ENCODE data around the gene SNX10.

The SNX10 gene

DNA sequence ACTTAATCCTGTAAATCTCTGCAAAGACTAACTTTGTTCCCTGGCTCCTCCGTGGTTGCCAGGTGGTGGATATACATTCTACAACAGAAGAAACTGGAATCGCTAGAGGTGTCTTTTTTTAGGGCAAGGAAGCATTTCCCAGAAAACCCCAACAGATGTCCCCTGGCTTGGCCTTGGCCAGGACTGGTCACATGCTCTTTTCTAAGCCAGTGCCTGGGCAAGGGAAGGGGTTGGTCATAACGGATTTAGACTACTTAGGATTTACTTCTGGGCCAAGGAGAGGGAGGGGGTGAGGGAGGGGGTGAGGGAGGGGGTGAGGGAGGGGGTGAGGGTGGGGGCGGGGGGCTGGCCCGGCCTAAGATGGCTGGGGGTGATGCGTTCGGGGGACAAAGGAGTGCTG, 105.7 kb downstream of the SNX10 start:
- in situ Hi-C loops (cut with MboI; ENCODE audit: low sequenced_read_pairs): no loop called here

GRCh38 chr7:26397796-26398426, 106.2 kb downstream of the SNX10 start:
- in situ Hi-C loops (cut with MboI; ENCODE audit: low sequenced_read_pairs): no loop called here

DNA sequence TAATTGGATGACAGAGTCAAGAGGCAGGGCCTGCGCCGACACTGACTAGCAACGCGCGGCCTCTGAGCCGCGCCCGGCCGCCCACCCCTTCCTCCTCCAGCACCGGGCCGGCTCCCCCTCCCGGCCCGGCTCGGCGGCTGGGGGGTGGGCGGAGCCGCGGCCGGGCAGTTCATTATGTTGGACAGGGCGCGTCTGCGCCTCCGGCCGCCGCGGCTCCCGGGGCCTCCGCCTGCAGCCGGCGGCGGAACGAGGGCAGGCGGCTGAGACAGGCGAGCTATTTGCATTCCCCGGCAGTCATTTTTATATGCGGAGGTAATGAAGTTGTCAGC, 106.7 kb downstream of the SNX10 start:
- in situ Hi-C loops (cut with MboI; ENCODE audit: low sequenced_read_pairs): no loop called here

DNA sequence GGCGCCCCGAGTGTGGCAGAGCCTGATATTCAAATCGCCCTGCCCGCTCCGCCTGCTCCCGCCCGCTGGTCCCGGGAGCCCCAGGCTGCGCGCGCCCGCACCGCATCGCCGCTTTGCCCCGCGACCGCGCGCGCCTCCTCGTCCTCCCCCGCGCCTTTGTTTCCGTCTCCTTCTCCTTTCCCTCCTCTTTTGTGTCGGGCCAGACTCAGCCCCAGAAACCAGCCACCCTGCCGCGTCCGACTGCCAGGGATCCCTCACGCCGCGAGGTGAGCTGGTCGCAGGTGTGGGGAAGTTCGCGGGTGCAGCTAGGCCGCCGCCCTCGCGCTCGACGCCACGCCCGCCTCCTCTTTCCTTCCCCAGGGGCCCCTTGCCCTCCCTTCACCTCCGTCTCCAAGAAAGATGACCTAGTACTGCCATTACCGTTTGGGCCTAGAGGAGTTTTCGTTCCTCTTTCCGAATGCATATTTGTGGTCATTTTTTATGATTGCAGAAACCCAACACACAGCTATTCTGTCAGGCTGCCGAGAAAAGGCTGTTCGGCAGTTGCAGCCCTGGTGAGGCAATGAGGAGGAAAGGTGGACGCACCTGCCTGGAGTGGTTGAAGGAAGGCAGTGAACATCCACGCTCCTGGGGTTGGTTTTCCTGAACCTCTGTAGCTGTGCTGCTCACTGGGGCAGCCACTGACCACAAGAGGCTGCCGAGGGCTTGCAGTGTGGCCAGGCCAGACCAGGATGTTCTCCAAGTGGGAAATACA, 107.3 kb downstream of the SNX10 start:
- in situ Hi-C loops (cut with MboI; ENCODE audit: low sequenced_read_pairs): no loop called here

- in situ Hi-C loops (cut with MboI; ENCODE audit: low sequenced_read_pairs): no loop called here
Observed at GRCh38 chr7:26399736-26400135, 108.1 kb downstream of the SNX10 start.

- in situ Hi-C loops (cut with MboI; ENCODE audit: low sequenced_read_pairs): no loop called here
Observed at GRCh38 chr7:26403640-26404039, 112.0 kb downstream of the SNX10 start.

- in situ Hi-C loops (cut with MboI; ENCODE audit: low sequenced_read_pairs): no loop called here
Observed at GRCh38 chr7:26404189-26404996, 112.7 kb downstream of the SNX10 start.

DNA sequence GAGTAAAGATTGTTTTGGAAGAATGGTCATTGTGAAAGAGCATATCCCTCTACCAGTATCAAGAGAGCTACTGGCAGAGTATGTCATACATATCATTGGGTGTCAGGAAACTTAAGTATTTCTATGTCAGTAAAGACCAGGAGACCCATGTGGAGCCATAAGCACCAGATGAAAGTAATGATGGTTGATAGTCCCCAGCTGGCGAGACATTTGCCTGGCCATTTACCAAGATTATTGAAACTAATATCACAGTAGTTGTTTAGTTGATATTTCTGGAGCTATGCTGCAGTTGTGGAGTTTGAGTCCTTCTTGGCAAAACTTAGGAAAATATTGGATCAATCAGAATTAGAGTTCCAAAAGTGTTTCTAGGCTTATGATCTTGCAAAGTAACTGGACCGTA, 114.8 kb downstream of the SNX10 start:
- in situ Hi-C loops (cut with MboI; ENCODE audit: low sequenced_read_pairs): no loop called here

DNA sequence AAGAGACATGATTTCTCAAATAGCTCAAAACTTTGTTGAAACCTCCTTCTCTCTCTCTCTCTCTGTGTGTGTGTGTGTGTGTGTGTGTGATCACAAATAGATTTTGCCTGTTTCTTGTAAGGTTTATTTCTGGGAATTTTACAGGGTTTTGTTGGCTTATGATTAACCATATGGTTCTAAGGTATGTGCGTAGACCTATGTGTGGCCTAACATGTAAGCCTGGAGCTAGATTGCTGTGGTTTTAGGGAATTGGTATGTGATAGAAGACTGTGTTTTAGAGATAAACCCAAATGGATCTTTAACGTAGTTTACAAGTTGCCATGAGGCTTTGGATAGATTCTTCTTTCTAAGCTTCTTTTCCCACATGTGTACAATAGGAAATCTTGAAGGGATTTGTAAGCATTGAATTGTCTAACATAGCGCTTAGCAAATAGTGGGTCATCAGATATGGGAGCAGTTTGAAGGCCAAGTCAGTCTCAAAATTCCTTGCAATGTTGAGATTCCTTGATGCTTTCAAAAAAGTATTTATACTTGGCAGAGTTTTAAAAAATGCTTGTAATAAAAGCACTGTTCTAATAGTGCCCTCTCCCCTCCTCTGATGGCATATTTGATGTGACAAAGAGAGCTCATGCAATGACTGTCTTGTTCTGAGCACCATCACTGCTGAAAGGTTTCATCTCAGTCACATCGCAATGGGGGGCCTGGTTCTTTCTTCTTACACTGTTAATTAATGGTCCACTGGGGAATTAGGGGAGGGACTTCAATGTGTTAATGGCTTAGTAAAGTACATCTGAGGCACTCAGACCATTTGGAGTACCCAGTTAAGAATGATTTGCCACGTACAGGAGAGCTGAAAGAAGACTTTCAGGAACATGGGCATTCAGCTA, 118.2 kb downstream of the SNX10 start:
- in situ Hi-C loops (cut with MboI; ENCODE audit: low sequenced_read_pairs): no loop called here

DNA sequence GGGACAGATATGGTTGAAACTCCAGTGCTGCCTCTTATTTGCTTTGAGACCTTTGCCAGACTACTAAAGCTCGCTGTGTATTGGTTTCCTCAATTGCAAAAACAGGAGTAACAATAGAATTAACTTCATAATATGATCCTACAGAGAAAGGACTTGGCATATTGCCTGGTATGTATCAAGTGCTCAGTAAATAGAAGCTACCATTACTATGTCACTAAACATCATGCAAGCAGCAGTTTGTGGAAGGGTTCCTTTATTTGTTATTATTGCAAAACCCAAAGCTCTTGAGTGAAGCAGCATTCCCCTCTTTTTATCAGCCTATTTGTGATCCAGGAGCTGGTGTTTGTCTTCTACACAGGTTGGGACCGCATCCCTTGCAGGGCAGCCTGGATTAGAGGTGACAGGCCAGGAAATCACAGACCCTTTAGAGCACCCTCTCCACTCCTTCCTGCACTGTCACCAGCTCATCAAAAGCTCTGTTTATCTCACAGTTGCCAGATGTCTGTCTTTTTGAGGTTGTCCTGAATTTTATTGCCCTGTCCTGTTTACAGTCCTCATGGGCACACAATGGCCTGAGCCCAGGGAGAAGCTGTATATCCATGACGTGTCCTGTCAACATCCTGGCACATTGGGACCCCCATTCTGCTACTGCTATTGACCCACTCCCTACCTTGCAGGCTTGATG, 121.5 kb downstream of the SNX10 start:
- in situ Hi-C loops (cut with MboI; ENCODE audit: low sequenced_read_pairs): no loop called here

- in situ Hi-C loops (cut with MboI; ENCODE audit: low sequenced_read_pairs): no loop called here
Observed at GRCh38 chr7:26416004-26416403, 124.3 kb downstream of the SNX10 start.

DNA sequence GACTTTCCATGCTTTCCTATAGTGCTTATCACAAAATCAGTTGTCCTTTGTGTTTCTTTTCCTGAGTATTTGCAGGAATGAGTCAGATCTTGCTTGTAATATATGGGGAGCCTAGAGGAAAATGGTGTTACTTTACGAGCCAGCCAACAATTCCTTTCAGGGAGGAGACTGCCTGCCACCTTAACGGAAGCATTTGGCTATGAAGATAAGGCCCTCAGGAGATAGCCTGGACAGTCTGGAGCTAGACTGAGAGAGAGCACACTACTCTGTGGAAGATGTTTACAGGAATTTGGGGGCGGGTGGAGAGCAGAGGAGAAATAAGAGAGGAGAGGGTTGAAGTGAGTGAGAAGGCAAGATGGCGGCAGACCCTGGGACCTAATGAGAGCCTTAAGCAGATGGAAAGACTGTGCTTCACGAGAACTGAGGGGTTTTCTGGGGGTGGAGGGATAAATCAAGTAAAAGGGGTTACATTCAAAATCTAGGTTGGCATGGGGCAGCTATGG, 126.3 kb downstream of the SNX10 start:
- in situ Hi-C loops (cut with MboI; ENCODE audit: low sequenced_read_pairs): no loop called here

DNA sequence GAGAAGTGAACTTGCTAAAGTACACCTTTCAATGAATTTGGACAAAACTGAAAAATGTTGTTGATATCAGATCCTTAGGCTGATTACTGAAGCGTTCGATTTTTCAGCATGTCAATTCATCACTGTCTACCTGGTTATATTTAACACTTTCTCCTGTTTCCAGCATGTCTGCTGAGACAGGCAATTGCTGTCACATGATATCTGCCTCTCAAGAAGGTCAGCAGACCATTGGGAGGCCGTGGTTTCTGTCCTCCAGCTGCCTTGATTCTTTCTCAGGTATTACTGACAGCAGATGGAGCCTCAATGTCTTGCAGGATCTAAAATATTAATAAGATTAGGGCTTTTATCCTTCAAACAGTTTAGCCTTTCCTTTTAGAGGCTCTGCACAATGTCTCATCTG, 127.5 kb downstream of the SNX10 start:
- in situ Hi-C loops (cut with MboI; ENCODE audit: low sequenced_read_pairs): no loop called here

- in situ Hi-C loops (cut with MboI; ENCODE audit: low sequenced_read_pairs): no loop called here
Observed at GRCh38 chr7:26420422-26421019, 128.9 kb downstream of the SNX10 start.

DNA sequence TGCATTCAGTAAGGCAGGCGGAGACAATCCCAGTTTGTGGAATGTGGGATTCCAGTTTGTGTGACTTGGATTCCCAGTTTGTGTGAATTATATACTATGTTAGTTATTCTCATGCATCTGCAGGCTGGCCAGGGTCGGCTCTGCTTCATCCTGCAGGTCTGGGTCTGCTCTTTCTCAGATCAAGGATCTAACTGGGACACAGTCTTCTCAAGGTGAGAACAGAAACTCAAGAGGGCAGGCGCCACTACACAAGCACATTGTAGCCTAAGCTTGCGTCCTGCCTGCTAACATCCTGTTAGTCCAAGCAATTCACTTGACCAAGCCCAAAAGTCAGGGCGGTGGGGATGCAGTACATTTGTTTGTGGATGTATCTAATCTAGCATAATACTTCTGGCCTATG, 131.1 kb downstream of the SNX10 start:
- in situ Hi-C loops (cut with MboI; ENCODE audit: low sequenced_read_pairs): no loop called here

DNA sequence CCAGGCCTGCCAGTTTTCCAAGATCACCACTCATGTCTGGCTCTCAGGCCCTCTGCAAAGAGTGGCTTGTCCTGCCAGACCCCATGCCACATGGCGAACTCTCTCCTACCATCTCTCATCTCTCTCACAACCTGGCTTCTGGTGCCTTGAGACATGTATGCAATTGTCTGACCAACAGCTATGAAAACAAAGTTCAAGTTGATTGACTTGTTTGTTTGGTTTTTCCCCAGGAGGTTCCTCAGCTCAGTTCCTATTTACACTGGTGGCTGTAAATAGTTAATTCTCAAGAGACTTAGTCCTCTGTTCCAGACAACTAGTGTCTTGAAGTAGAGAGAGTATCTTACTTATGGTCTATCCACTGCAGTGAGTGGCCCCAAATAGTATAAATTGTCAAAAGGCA, 131.8 kb downstream of the SNX10 start:
- in situ Hi-C loops (cut with MboI; ENCODE audit: low sequenced_read_pairs): no loop called here
